B cell (primary cell): ENCODE data around the gene CYTH3. TPM values are rescaled to one million over a fixed set of nuclear protein-coding genes. Genes with fewer than 3 reads are reported as not detected.

Experiments
- ATAC-seq: fragments of 200-7000 bp; cut with Tn5 transposase; one replicate; pipeline ENCODE4 v1.10.0; 2021; ENCODE audit warnings: low read depth, mild to moderate bottlenecking, moderate number of reproducible peaks, moderate library complexity
- CTCF ChIA-PET: fragments of 350-600 bp; sonication (Branson Sonifier 250); formaldehyde crosslinking; loops from one replicate; lab custom pipeline; 2021; ENCODE audit warnings: antibody characterized with exemption, inconsistent platforms; lab: Charles Lee
- POLR2A ChIA-PET: fragments of 350-600 bp; sonication (Branson Sonifier 250); formaldehyde crosslinking; loops from one replicate; lab custom pipeline; 2021; ENCODE audit warnings: antibody characterized with exemption; lab: Charles Lee
- DNase-seq: peaks from one replicate; pipeline ENCODE4 v3.0.0; 2013
- H2AFZ ChIP-seq: 2 replicates; pipeline ENCODE4 v1.6.1; 2012; ENCODE audit warnings: mild to moderate bottlenecking, low read depth, low read length; ENCODE audit not compliant: insufficient read depth, poor library complexity, severe bottlenecking
- H3K27ac ChIP-seq, 2 donors: 1 replicate in 1 of 2; 2 replicates in 1 of 2; pipeline ENCODE4 v1.5.1; 2012 to 2013; ENCODE audit warnings: low read length in 2 of 2, mild to moderate bottlenecking in 2 of 2, moderate library complexity in 1 of 2
- H3K27me3 ChIP-seq, 4 experiments: fragments of 200-600 bp in 1 of 4; sonication (generic) in 1 of 4; replicated peaks in 1 of 4; 1 replicate in 2 of 4; 2 replicates in 2 of 4; pipeline versions ENCODE4 v1.6.1 to v1.7.0; 2013 to 2016; ENCODE audit warnings: low read length in 3 of 4, mild to moderate bottlenecking in 2 of 4, mixed read lengths in 1 of 4, moderate library complexity in 1 of 4; ENCODE audit not compliant: insufficient read depth in 4 of 4, control insufficient read depth in 3 of 4; ENCODE audit errors: control extremely low read depth in 1 of 4
- H3K36me3 ChIP-seq, 2 experiments: replicated peaks in 1 of 2; 1 replicate in 1 of 2; 2 replicates in 1 of 2; pipeline versions ENCODE4 v1.6.1 to v1.7.1; 2013; ENCODE audit warnings: low read length in 1 of 2; ENCODE audit not compliant: insufficient read depth in 2 of 2, control insufficient read depth in 1 of 2; ENCODE audit errors: control extremely low read depth in 1 of 2, extremely low read depth in 1 of 2
- H3K4me1 ChIP-seq, 2 donors: fragments of 200-600 bp in 1 of 2; sonication (generic) in 1 of 2; 1 replicate in 1 of 2; 2 replicates in 1 of 2; pipeline versions ENCODE4 v1.5.1 to v1.6.1; 2013 to 2017; ENCODE audit warnings: low read length in 2 of 2; ENCODE audit not compliant: control insufficient read depth in 2 of 2, insufficient read depth in 2 of 2
- H3K4me2 ChIP-seq: replicated peaks from 2 replicates; pipeline ENCODE3; 2012; ENCODE audit warnings: mild to moderate bottlenecking, low read depth, low read length; ENCODE audit not compliant: poor library complexity, severe bottlenecking
- H3K4me3 ChIP-seq, 5 experiments: fragments of 200-600 bp in 1 of 5; sonication (generic) in 1 of 5; 1 replicate in 3 of 5; 2 replicates in 2 of 5; pipeline versions ENCODE4 v1.5.1 to v1.7.0; 2011 to 2016; ENCODE audit warnings: low read length in 4 of 5, mild to moderate bottlenecking in 4 of 5, low read depth in 2 of 5, control low read depth in 1 of 5, moderate library complexity in 1 of 5; ENCODE audit not compliant: insufficient read depth in 1 of 5; ENCODE audit errors: control extremely low read depth in 1 of 5, extremely low read depth in 1 of 5
- H3K79me2 ChIP-seq: fragments of 200-600 bp; sonication (generic); one replicate; pipeline ENCODE4 v1.6.0; 2016; ENCODE audit warnings: low read length; ENCODE audit not compliant: control insufficient read depth, insufficient read depth
- H3K9ac ChIP-seq: fragments of 200-600 bp; sonication (generic); 2 replicates; pipeline ENCODE4 v1.6.1; 2017; ENCODE audit warnings: mild to moderate bottlenecking, low read length, moderate library complexity
- H3K9me3 ChIP-seq, 3 donors: one replicate each; pipeline versions ENCODE4 v1.6.1 to v1.7.1; 2013; ENCODE audit warnings: low read length in 2 of 3; ENCODE audit not compliant: control insufficient read depth in 2 of 3, insufficient read depth in 1 of 3; ENCODE audit errors: control extremely low read depth in 1 of 3
- H4K20me1 ChIP-seq: 2 replicates; pipeline ENCODE4 v1.6.0; 2012; ENCODE audit warnings: mild to moderate bottlenecking, low read length; ENCODE audit not compliant: insufficient read depth, control insufficient read depth, poor library complexity, severe bottlenecking
- H3K27ac Mint-ChIP-seq: one replicate; pipeline ENCODE4 v1.8.0; 2021; ENCODE audit warnings: mixed read lengths
- H3K27me3 Mint-ChIP-seq: one replicate; pipeline ENCODE4 v1.8.0; 2021; ENCODE audit warnings: mixed read lengths
- H3K4me1 Mint-ChIP-seq: one replicate; pipeline ENCODE4 v1.8.0; 2021; ENCODE audit warnings: mixed read lengths
- H3K4me3 Mint-ChIP-seq: one replicate; pipeline ENCODE4 v1.8.0; 2021; ENCODE audit warnings: mixed read lengths
- H3K9me3 Mint-ChIP-seq: one replicate; pipeline ENCODE4 v1.8.0; 2022; ENCODE audit warnings: mixed read lengths; ENCODE audit not compliant: insufficient read depth
- EZH2 ChIP-seq: IDR thresholded peaks from 2 replicates; pipeline ENCODE4 v1.6.1; 2012; ENCODE audit warnings: borderline replicate concordance, low read depth, mild to moderate bottlenecking, moderate library complexity, low read length; ENCODE audit not compliant: insufficient read depth, poor library complexity, severe bottlenecking
- WGBS: methylation state at CpG from one replicate; pipeline ENCODE4 v1.1.5; 2013; ENCODE audit warnings: missing lambda C conversion rate; ENCODE audit not compliant: insufficient coverage; 5-methylcytosine and 5-hydroxymethylcytosine counted together
- intact Hi-C: fragments of 100-400 bp; cut with micrococcal nuclease; formaldehyde crosslinking; loops from one replicate; pipeline ENCODE4 v1.10.0; 2022
- polyA plus RNA-seq: library from polyadenylated mRNA; depleted of rRNA; stranded (reverse); fragments of >200 nt; gene quantifications from 2 replicates; pipeline ENCODE4 v1.2.3, GENCODE V29; 2012
- total RNA-seq, 2 donors: library from RNA; stranded (reverse); fragments of 120-200 nt in 1 of 2; gene quantifications; 1 replicate in 1 of 2; 2 replicates in 1 of 2; pipeline versions ENCODE4 v1.2.3 to v1.2.4, GENCODE V29; 2013 to 2022
- TF ChIP-seq, protein P1 (sequence below): fragments of 200-600 bp; IDR thresholded peaks from one replicate; pipeline ENCODE4 v1.8.0; 2022; ENCODE audit warnings: antibody characterized with exemption, mild to moderate bottlenecking

The CYTH3 gene
- total and polyA plus RNA-seq, 2 donors (not counting 1 experiment from before 2014, with no cell fraction given) = 5.2 to 11.3 TPM

DNA sequence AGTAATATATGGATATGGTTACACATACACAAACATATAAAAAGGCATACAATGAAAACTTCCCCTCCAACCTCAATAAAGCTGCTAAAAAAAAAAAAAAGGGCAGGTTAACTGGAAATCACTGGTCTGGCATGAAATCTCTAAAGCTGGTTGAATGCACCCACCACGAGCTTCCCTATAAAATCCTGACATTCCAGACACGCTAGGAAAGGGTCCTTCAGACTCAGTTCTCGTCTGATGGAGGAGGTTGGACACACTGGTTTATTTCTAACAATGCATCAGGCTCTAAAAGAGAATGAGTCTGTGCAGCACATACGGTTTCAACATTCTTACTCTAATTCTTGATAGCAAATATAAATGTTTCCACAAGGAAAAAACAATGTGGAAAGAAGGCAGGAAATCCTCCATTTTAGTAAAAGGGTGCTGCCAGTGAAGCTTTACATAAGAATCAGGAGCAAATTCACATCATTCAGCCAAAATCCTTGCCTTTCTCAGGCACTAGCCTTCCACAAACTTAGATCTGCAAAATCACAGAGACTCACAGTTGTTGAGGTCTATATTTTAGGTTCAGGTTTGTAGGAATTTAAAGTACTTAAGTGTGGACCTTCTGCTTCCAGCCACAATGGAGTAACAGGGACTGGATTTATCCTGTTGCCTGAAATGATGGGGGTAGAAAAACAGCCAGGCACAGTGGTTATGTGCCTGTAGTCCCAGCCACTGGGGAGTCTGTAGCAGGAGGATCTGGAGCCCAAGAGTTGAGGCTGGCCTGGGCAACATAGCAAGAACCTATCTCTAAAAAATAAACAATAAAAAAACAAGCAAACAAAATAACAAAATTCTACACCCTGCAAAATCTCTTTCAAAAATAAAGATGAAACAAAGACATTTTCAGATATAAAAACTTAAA lies 73.5 kb downstream of the CYTH3 start:
- TF ChIP-seq, protein P1, sequence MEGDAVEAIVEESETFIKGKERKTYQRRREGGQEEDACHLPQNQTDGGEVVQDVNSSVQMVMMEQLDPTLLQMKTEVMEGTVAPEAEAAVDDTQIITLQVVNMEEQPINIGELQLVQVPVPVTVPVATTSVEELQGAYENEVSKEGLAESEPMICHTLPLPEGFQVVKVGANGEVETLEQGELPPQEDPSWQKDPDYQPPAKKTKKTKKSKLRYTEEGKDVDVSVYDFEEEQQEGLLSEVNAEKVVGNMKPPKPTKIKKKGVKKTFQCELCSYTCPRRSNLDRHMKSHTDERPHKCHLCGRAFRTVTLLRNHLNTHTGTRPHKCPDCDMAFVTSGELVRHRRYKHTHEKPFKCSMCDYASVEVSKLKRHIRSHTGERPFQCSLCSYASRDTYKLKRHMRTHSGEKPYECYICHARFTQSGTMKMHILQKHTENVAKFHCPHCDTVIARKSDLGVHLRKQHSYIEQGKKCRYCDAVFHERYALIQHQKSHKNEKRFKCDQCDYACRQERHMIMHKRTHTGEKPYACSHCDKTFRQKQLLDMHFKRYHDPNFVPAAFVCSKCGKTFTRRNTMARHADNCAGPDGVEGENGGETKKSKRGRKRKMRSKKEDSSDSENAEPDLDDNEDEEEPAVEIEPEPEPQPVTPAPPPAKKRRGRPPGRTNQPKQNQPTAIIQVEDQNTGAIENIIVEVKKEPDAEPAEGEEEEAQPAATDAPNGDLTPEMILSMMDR = no peak
- no peak for TF ChIP-seq EZH2
- H2AFZ ChIP-seq = no peak overlapping the region
- H3K4me1 ChIP-seq = no peaks in the 10 kb centered on the region
- H3K9ac ChIP-seq = no peak overlapping the region
- peaks cover 7% of the 10 kb centered on the region for H3K27me3 Mint-ChIP-seq
- ATAC-seq (no peak), DNase-seq (no peak)
- no peak overlapping the region for H3K27ac Mint-ChIP-seq
- no peak overlapping the region for H3K4me3 Mint-ChIP-seq
- H3K9me3 Mint-ChIP-seq = no peaks in the 10 kb centered on the region
- H3K4me2 ChIP-seq = no peak overlapping the region
- intact Hi-C loops = no loop called here
- no peaks in the 10 kb centered on the region for H3K4me1 Mint-ChIP-seq
- no peaks in the 10 kb centered on the region for H4K20me1 ChIP-seq
- H3K27me3 ChIP-seq = no peaks in the 10 kb centered on the region
- no peaks in the 10 kb centered on the region for H3K9me3 ChIP-seq
- no peaks in the 10 kb centered on the region for H3K79me2 ChIP-seq
- H3K36me3 ChIP-seq = no peaks in the 10 kb centered on the region
- ChIA-PET POLR2A (no interaction called here), CTCF (no interaction called here)
- H3K27ac ChIP-seq = no peak overlapping the region
- WGBS = no CpG with 5 or more reads among the region's 4 CpGs
- no peak overlapping the region for H3K4me3 ChIP-seq
